ENCODE measurements around the gene BICDL2.

DNA sequence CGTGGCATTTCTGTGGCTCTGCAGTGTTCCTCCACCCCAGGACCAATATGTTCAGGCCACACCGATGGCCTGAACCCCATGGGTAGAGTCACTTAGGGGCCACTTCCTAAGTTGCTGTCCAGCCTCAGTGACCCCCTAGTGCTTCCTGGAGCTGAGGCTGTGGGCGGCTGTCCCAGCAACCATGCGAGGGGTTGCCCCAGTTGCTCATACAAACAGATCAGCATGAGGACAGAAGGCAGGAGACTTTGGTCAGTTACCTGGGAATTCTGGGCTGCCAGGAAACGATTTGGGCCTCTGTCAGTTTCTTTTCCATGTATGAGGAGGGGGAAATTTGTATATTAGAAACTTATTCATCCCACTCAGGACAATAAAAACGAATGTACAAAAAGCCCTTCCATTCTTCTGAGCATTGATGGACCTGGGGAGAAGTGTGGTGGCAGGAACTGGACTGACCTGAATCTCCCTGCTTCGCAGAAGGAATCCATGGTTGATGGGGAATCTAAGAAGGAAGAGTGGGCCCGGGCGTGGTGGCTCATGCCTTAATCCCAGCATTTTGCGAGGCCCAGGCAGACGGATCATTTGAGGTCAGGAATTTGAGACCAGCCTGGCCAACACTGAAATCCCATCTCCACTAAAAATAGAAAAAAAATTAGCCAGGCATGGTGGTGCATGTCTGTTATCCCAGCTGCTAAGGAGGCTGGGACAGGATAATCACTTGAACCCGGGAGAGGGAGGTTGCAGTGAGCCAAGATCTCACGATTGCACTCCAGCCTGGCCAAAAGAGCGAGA, 23.8 kb upstream of the BICDL2 start:
- TF ChIP-seq CTCF (IDR thresholded peaks at IDR 0.05) (no peak), ZFX (IDR thresholded peaks at IDR 0.05; ENCODE audit: borderline replicate concordance) (no peak)

All from 22Rv1 (cell line).